Frontal cortex (tissue), 4 donors: ENCODE data around the gene STARD8. TPM values are rescaled to one million over a fixed set of nuclear protein-coding genes. Genes with fewer than 3 reads are reported as not detected.
"Not testable (repeated sequence)": the region's sequence is repeated elsewhere in the genome, so short reads cannot be mapped to it uniquely, and the experiment has no call there.

Experiments used
- DNase-seq, 2 donors: peaks; one replicate each; pipeline ENCODE4 v3.0.0; 2012; ENCODE audit warnings: low spot score in 2 of 2
- FAIRE-seq: peaks from 2 replicates; lab custom pipeline; 2012; peaks lifted over from hg19 to GRCh38; lab: Jason Lieb, UNC
- total RNA-seq: library from RNA; depleted of rRNA; stranded (reverse); fragments of >200 nt; gene quantifications from one replicate; pipeline ENCODE4 v1.2.3, GENCODE V29; 2014
- donor health status: control.
- donor health status: control.
- donor health status: control.

Gene STARD8
- total RNA-seq, 1 donor from 2014 or later: 1.6 TPM

GRCh38 chrX:68652326-68653170, 5.1 kb downstream of the STARD8 start:
- FAIRE-seq (no peak), DNase-seq (no peak)

DNA sequence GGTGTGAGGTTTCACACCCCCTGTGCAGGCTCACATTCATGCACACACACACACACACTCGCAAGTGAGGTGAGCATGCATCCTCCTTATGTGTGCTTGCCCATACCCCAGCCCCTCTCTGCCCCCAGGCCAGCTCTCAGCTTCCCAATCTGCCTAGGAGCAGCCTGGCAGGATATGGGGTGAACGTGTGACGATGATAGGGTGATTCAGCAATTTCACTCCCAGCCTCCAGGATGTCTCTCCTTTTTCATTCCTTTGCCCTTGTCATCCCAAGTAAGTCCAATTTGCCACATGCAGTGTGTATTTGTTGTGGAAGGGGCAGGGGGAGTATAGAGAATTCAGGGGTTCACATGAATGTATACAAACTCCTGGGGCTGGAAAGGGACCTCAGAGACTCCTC, 7.2 kb downstream of the STARD8 start:
- FAIRE-seq: no peak
- no peak for DNase-seq

DNA sequence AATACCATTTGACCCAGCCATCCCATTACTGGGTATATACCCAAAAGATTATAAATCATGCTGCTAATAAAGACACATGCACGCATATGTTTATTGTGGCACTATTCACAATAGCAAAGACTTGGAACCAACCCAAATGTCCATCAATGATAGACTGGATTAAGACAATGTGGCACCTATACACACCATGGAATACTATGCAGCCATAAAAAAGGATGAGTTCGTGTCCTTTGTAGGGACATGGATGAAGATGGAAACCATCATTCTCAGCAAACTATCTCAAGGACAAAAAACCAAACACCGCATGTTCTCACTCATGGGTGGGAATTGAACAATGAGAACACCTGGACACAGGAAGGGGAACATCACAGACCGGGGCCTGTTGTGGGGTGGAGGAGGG, 9.0 kb downstream of the STARD8 start:
- FAIRE-seq, DNase-seq: not testable (repeated sequence)

- DNase-seq (no peak), FAIRE-seq (no peak)
These were observed 11.1 kb downstream of the STARD8 start for GRCh38 chrX:68658530-68658929.

DNA sequence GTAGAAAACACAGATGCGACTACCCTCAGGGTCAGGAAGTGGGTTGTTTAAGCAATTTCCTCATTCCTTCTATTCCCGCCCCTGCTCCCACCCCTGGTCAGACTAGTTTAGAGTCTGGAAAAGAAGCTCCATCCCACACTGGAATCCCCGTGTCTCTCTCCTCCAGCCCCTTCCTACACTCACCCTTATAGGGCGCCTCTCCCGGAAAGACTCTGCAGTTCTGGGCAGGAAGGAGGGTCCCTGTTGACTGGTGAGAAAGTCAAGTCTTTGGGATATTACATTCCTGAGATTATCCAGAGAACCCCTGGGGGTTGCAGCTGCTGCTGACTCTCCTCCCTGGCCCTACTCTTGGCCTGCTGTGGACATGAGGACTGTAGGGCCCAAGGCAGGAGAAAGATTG, 11.9 kb downstream of the STARD8 start:
- DNase-seq: no peak
- FAIRE-seq: no peak

DNA sequence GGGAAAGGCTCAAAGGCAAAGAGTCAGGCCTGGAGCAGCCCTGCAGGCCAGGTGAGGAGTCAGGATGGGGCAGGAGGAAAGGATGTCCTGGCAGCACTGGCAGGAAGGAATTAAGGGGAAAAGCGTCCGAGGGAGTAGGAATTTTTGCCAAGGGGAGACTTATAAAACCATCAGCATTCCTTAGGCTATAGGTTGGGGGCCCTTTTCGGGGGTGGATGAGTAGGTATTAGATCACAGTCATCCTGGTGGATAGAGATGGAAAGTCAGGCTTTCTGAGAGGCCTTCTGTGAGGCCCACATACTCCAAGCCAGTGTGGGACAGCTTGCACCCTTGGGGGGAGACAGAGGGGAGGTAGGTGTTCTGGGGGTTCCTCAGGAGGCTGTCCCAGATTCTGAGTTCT, 12.3 kb downstream of the STARD8 start:
- FAIRE-seq (no peak), DNase-seq (no peak)

DNA sequence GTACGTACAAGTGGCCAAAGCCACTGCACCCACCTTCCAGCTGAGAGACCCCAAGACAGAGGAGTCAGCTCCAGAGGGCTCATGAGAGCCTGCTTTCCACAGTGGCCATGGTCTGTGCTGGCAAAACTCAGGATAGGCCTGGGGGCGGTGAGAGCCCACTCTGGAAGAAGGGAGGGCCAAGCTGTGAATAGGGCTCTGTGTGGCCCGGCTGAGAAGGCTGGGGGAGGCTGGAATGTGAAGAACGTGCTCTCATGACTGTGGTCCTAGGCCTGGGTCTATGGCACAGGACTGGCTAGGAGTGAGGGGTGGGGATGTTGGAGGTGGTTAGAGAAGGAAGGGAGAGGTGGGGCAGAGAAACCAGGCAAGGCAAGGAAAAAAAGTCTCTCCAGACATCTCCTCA, 13.3 kb downstream of the STARD8 start:
- DNase-seq: no peak
- no peak for FAIRE-seq

GRCh38 chrX:68665502-68665901, 18.0 kb downstream of the STARD8 start:
- no peak for DNase-seq

DNA sequence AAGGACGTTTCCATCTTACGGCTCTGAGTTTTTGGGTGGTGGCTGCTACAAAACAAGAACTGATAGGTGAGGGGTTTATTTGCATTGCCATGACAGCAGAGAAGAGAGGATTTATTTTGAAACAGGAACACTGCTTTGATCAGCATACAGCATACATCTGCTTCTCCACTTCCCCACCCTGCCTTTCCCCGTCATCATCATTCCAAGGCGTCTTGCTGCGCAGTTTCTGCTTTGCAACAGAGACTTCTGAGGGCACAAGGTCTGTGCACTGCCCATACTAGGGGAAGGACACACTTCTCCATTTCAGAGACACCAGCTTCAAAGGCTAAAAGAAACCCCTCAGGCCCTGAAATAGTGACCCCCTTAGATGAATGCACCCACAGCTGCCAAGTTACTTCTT, 19.1 kb downstream of the STARD8 start:
- no peak for FAIRE-seq
- no peak for DNase-seq

More at GRCh38 chrX:68665502-68665901, 18.0 kb downstream of the STARD8 start:
- no peak for FAIRE-seq

- FAIRE-seq (no peak), DNase-seq (no peak)
These were observed 21.8 kb downstream of the STARD8 start for GRCh38 chrX:68669094-68669860.

DNA sequence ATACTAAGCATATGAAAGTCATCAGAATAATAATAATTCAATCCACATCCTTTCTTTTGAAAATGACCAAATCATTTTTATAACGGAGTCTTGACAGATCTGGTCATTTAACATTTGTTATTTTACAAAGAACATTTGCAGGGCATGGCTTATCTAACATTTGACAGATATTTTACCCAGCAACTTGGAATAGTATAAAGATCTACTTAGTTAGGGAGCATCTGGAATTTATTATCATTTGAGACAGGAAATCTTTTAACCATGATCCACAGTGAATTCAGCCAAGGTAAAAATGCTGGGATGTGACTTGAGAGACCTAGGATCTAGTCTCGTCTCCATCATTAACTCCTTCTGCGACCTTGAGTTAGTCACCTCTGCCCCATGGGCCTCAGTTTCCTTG, 22.4 kb downstream of the STARD8 start:
- DNase-seq (no peak), FAIRE-seq (no peak)

GRCh38 chrX:68671221-68671620, 23.8 kb downstream of the STARD8 start:
- FAIRE-seq (no peak), DNase-seq (no peak)

GRCh38 chrX:68672581-68673318, 25.3 kb downstream of the STARD8 start:
- DNase-seq (no peak), FAIRE-seq (no peak)

- no peak for FAIRE-seq
- DNase-seq: no peak
These were observed 28.1 kb downstream of the STARD8 start for GRCh38 chrX:68675571-68675970.

DNA sequence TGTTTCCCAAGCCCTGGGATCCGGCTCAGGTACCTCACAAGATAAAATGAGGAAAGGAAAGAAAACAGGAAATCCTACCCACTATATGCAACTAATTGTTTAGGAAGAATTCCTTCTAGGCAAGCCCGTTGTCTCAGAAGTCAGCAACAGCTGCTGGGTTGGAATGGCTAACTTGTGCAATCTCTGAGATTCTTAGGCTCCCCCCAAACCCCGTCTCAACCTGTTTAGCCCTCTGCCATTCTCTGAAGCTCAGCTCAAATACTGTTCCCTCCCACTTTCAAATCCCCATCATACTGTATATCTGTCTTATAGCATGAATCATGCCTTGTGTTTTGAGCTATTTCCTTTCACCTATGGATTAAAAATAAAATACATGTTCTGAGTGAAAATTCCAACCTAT, 28.9 kb downstream of the STARD8 start:
- FAIRE-seq (no peak), DNase-seq (no peak)

DNA sequence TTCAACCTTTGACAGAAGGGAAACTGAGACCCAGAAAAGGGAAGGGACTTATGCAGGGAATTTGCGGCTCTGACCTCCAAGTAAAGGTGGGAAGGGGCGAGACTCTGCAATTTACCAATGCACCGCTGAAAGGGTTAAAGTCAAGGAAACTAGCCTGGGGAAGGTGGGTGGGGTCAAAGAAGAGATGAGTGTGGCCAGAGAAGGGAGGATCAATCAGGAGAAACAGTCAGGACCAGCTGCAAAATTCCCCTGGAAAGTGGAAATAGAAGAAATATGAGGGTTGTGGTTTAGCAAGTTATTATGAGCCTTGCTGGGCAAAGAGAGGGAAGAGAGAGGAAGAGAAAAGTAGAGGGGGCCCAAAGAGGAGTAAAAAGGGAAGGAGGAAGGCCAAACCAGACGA, 30.5 kb downstream of the STARD8 start:
- DNase-seq (no peak), FAIRE-seq (no peak)

GRCh38 chrX:68681443-68681941, 34.0 kb downstream of the STARD8 start:
- DNase-seq (no peak), FAIRE-seq (no peak)

GRCh38 chrX:68682790-68683189, 35.3 kb downstream of the STARD8 start:
- DNase-seq (no peak), FAIRE-seq (no peak)

DNA sequence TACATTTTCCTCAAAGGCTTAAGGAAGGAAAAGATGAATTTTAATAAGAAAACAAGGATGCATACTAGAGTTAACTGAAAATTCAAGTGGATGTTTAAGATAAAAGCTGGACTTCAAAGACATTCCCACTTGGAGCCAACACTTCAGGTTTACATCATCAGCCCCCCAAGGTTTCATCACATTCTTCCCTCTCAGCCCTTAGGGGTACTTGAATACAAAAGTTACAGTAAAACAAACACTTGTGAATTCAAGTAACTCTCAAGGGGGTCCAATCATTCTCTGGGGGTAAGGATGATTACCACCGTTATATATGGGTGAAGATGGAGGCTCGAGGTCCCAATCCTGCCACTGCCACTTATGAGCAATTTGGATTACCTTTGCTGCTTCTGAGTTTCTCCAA, 36.1 kb downstream of the STARD8 start:
- DNase-seq (no peak), FAIRE-seq (no peak)

DNA sequence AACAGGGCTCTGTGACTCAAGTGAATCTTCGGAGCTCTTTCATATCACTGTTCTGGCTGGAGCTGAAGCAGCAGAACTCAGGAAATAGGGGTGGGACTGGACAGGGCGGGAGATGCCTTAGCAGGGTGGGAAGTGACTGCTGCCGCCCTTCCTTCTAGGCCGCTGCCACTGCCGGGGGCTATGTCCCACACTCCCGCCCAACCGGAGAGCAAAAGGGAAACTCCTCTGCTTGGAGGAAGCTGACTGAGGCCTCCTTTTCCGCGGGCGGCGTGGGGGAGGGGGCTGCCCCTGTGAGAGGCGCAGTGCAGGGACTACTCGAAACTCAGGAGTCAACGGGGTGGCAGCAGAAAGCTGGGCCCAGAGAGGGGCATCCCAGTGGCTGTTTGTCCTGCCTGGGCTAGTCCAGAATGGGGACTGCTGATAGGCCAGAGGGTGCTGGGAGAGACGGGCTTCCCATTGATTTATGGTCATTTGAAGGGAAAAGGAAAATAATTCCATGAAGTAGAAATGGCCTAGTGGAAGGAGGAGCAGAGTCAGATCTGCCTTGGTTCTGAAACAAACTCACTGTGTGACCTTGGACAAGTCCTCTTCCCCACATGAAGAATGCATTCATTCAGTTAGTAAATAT, 36.9 kb downstream of the STARD8 start:
- FAIRE-seq: no peak
- DNase-seq: no peak
